Adipocyte (in vitro differentiated cells): ENCODE results near the gene NUFIP1.
"Not testable (repeated sequence)": the region's sequence is repeated elsewhere in the genome, so short reads cannot be mapped to it uniquely, and the experiment has no call there.

Experiments used
- DNase-seq: peaks from one replicate; pipeline ENCODE4 v3.0.0-alpha.2; 2015; ENCODE audit warnings: low read depth
- H3K27me3 ChIP-seq: replicated peaks from 2 replicates; pipeline ENCODE4 v1.7.0; 2013; ENCODE audit warnings: mild to moderate bottlenecking, low read length, moderate library complexity; ENCODE audit not compliant: control insufficient read depth, insufficient read depth
- H3K36me3 ChIP-seq: 2 replicates; pipeline ENCODE4 v1.7.0; 2013; ENCODE audit warnings: low read length, mild to moderate bottlenecking, moderate library complexity; ENCODE audit not compliant: control insufficient read depth, insufficient read depth, severe bottlenecking
- H3K4me1 ChIP-seq: 2 replicates; pipeline ENCODE4 v1.7.0; 2013; ENCODE audit warnings: mild to moderate bottlenecking, low read length, moderate library complexity; ENCODE audit not compliant: control insufficient read depth, insufficient read depth
- H3K4me3 ChIP-seq: 2 replicates; pipeline ENCODE4 v1.7.0; 2013; ENCODE audit warnings: mild to moderate bottlenecking, low read length, moderate library complexity
- H3K9ac ChIP-seq: 2 replicates; pipeline ENCODE4 v1.7.0; 2013; ENCODE audit warnings: mild to moderate bottlenecking, low read length, moderate library complexity
- H3K9me3 ChIP-seq: 2 replicates; pipeline ENCODE4 v1.7.0; 2013; ENCODE audit warnings: mild to moderate bottlenecking, low read length, moderate library complexity; ENCODE audit not compliant: control insufficient read depth

NUFIP1 gene

GRCh38 chr13:44898308-44898707 lies 91.0 kb downstream of the NUFIP1 start:
- not testable (repeated sequence) for H3K27me3 ChIP-seq, H3K4me1 ChIP-seq, DNase-seq, H3K9me3 ChIP-seq, H3K4me3 ChIP-seq, H3K9ac ChIP-seq, H3K36me3 ChIP-seq

- H3K27me3 ChIP-seq: no peaks in the 10 kb centered on the region
- H3K9me3 ChIP-seq: no peaks in the 10 kb centered on the region
- no peak for DNase-seq
- no peaks in the 10 kb centered on the region for H3K36me3 ChIP-seq
- no peak overlapping the region for H3K4me3 ChIP-seq
- H3K4me1 ChIP-seq: no peaks in the 10 kb centered on the region
- no peak overlapping the region for H3K9ac ChIP-seq
Measured at GRCh38 chr13:44895953-44896335, 93.3 kb downstream of the NUFIP1 start.

- Histone ChIP-seq H3K27me3 (no peaks in the 10 kb centered on the region), H3K4me3 (no peak overlapping the region), H3K36me3 (no peaks in the 10 kb centered on the region), H3K9me3 (no peaks in the 10 kb centered on the region), H3K4me1 (no peaks in the 10 kb centered on the region), H3K9ac (no peak overlapping the region)
- no peak for DNase-seq
Measured at GRCh38 chr13:44895264-44895952, 93.9 kb downstream of the NUFIP1 start.

- Histone ChIP-seq H3K27me3 (no peaks in the 10 kb centered on the region), H3K4me3 (no peak overlapping the region)
Measured at GRCh38 chr13:44894001-44894770, 95.1 kb downstream of the NUFIP1 start.

More at GRCh38 chr13:44894001-44894770, 95.1 kb downstream of the NUFIP1 start:
- Histone ChIP-seq H3K9ac (no peak overlapping the region), H3K4me1 (no peaks in the 10 kb centered on the region), H3K9me3 (no peaks in the 10 kb centered on the region), H3K36me3 (no peaks in the 10 kb centered on the region)
- DNase-seq: no peak
